Measurements from ENCODE around the gene ANAPC13. TPM values are rescaled to one million over a fixed set of nuclear protein-coding genes. Genes with fewer than 3 reads are reported as not detected.

The ANAPC13 gene
- total RNA-seq, 1 experiment from 2014 or later, result 18.6 TPM

DNA sequence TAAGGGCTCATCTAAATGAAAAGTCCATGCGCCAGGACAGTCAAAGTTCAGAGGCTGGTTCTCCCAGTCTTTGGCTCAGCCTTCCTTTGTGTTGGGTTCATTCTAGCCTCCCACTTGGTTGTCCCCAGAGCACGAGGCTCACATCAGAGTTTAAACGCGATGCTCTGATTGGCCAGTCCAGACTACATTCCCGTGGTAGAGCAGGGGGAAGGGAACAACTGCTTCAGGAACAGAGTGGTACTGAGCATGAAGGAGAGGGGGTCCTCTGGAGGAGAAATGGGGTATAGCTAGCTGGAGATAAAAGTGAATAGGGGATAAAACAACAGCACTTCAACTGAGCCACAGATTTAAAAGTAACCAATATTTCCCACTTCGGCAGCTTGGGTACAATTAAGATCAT is 32.2 kb downstream of the ANAPC13 start:
- no peak for DNase-seq (ENCODE audit: low spot score)

DNA sequence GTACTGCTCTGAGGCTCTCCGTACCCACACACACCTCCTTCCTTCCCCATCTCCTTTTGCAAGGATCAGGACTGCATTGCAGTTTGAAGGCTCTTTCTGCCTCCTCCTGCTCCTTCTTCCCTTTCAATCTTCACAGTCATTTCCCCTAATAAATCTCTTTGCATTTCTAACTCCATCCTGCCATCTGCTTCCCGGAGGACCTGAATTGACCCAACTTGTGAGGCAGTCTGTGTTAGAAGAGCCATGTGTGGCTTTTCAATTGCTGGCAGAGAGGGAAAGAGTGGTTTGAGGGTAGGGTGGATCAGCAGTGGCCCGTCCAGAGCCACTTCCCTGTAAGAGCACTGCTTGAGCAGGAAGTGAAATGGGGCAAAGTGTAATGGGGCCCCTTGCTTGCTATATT is 35.8 kb downstream of the ANAPC13 start:
- no peak for DNase-seq (ENCODE audit: low spot score)

DNA sequence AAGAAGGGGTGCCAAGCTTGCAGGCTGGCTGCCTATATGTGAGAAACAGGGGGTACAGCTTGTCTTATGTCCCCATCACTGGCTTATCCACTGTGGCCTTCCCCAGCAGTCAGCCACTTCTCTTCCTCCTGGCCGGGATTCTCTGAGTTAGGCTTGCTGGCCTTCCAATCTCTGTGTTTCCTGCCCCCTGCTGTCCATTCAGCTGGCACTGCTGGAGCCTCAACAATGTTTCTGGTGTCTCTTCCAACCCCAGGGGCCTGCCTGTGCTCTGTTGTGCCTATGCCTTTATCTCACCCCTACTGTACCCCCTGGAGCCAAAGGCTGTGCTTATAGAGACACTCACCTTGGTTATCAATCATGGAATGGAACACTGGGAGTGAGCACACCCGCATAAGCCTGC is 36.5 kb downstream of the ANAPC13 start:
- DNase-seq (ENCODE audit: low spot score), result peak; percentile 50

DNA sequence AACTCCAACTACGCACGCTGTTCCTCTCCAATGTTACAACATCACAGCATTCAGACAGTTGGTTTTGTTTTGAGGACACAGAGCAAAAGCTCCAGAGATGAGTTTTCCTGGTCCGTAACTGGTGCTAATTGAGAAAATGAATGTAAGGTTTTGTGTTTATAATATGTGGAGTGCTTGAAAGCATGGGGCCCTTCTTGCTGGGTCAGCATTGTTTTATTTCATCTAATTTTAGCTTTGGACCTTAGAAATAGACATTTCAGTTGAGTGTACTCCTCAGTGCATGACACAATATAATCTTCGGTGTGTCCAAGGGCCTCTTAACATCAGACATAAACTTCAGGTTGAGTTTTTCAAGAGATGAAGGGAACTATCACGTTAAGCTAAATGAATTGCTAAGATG is 37.1 kb downstream of the ANAPC13 start:
- DNase-seq (ENCODE audit: low spot score), result no peak

DNA sequence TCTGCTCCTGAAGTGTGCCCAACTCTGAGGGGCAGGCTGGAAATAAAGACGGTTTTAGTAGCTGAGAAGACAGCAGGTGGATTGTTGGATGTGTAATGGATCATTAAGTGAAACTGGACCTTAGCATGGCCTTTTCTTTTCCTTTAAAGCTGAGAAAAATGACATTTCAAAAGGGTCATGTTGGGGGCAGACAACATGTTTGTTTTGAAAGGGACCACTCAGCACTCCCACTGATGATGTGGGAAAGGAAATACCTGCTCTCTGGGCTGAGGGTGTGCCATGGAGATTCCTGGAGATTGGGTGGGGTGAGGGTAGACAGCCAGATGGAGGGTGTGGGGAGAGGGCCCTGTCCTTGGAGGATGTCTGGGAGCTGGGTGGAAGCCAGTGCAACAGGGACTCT is 38.4 kb downstream of the ANAPC13 start:
- no peak for DNase-seq (ENCODE audit: low spot score)

DNA sequence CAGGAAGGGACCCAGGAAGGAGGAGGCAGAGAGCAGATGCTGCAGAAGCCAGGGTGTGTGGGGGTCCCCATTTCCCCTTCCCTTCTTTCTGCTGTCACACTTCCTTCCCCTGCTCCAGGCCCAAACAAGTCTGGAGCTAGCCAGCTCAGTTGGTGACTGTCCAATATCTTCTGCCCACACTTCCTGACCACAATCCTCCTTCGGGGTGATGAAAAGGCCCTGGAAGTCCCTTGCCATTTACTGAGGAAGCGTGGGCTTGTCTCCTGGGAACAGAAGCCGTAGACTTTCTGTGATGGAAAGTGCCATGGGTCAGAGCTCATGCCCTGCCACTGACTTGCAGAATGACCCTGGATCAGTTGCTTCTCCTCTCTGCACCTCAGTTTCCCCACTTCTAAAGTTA is 39.0 kb downstream of the ANAPC13 start:
- DNase-seq (ENCODE audit: low spot score), result no peak

DNA sequence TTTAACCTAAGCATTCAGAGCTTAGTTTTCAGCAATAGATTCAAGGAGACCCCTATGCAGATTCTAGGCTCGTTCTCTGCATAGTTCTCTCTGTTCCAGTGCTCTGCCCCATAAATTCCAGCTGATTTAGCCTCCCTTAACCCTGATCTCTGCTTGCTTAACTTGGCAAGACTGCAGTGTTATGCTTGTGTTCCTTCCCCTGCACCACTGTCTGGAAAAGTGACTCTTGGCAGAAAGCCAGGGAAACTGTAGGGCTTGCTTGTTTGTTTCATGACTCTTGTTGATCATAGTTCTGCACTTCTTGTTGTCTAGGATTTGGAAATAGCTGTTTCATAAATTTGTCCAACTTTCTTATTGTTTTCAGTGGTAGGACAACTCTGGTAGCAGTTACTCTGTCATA is 40.1 kb downstream of the ANAPC13 start:
- DNase-seq (ENCODE audit: low spot score), result peak; percentile 43

DNA sequence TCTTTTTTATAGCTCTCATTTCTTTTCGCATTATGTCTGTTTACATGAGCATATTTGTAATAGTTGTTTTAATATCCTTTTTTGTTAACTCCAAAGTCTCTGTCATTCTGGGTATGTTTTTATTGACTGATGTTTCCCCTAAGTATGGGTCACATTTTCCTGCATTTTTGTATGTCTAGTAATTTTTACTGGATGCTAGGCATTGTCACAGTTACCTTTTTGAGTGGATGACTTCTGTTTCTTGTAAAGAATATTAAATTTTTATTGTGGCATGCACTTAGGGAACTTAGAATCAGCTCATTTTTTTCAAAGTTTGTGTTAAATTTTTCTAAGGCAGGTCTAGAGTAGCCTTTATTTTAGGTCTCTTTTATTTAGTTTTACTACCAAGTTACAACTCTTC is 40.7 kb downstream of the ANAPC13 start:
- no peak for DNase-seq (ENCODE audit: low spot score)

DNA sequence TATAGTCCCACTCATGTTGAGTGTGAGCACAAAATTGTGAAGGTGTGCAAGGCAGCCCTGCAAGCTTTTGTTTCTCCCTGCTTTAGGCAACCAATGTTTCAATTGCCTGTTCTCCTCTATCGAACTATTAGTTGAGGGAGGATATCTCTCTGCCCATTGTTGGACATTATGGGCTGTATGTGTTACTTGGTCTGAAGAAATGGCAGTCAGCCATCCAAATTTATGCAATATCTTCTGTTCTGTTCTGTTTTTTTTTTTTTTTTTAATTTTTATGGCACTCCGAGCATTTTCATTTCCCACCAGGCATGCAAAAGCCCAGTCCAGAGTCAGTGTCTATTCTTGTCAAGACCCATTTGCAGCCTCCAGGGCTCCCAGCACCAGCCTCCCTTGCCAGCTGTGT is 44.0 kb downstream of the ANAPC13 start:
- no peak for DNase-seq (ENCODE audit: low spot score)

DNA sequence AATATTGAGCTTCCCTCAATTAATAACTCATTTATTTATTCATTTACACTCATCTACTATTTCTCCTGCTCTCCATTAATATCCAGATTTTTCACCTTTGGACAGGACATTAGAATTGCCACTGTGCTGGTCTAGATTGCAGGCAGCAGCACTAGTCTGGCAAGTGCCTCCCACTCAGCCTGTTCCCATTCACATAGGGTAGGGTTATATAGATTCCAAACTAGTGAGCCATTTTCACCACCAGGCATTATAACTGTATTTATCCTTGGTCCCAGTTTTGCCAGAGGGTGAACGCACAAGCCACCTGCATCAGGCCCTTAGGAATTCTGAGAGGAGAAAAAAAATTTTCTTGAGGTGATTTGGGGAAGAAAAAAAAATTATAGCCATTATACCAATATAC is 44.5 kb downstream of the ANAPC13 start:
- DNase-seq (ENCODE audit: low spot score), result no peak

DNA sequence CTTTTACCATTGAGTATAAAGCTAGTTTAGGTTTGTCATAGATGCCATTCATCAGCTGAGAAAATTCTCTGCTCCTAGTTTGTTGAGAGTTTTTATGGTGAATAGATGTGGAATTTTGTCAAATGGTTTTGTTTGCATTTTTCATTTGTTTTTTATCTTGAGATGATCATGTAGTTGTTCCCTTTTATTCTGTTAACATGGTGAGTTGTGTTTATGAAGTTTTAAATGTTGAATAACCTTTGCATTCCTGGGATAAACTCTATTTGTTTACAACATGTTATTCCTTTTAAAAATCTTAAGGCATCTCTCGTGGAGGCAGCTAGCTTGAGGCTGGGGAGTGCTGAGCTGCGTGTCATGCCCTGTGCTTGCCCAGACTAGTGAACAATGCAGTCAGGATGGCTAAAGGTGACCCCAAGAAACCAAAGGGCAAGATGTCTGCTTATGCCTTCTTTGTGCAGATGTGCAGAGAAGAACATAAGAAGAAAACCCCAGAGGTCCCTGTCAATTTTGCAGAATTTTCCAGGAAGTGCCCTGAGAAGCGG is 48.5 kb downstream of the ANAPC13 start:
- no peak for DNase-seq (ENCODE audit: low spot score)

DNA sequence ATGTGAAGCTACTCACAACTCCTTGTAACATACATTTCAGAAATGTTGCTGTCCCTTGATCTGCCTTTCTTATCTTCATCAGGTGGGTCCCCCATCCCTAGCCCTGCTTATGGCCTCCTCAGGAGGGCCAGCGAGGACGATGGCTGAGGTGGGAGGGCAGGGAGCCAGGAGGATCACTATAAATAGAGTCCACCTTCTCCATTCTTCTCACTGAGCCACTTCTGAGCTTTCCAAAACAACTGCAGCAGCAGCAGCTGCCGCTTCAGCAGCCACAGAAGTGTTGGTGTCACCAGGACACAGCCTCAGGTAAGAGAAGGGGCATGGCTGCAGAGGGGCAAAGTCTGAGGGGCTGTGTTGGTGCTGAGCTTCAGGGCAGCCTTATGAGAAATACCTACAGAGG is 53.5 kb downstream of the ANAPC13 start:
- DNase-seq (ENCODE audit: low spot score), result no peak

DNA sequence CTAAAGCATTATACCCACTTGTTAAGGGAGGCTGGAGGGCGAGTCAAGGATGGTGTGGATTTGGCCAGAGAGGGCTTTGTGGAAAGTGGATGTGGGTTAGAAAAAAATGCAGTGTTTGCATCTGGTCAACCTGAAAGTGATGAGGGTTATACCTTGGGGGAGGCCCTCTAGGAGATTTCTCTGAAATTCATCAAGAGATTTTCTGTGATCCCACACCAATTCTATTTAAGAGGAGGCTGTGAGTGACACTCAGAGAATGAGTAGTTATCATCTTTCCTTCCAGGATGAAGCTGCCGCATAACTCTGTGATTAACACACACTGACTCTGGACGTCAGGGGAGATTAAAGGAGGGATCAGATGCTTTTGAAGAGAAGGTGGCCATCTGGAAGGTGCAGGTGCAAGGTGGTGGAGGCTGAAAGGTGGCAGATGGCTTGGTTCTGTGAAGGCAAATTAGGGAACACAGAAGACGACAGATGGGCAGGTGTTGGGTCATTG is 54.8 kb downstream of the ANAPC13 start:
- no peak for DNase-seq (ENCODE audit: low spot score)

DNA sequence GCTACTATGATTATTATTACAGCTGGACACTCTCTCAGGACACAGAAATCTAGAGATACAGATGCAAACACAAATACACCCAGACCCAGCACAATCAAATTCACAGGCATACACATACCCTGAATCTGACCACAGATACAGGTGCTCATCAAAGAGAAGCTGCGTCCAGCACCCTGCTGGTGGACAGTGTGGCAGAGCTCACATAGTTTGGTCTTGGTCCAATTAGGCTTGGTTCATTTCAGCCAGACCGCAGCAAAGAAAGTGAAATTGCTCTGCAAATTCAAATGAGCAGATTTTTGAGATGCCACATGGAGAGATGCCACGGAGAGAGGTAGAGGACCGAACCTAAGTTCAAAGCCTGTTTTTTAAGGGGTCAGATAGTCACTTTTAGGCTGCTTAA is 55.6 kb downstream of the ANAPC13 start:
- DNase-seq (ENCODE audit: low spot score), result no peak

DNA sequence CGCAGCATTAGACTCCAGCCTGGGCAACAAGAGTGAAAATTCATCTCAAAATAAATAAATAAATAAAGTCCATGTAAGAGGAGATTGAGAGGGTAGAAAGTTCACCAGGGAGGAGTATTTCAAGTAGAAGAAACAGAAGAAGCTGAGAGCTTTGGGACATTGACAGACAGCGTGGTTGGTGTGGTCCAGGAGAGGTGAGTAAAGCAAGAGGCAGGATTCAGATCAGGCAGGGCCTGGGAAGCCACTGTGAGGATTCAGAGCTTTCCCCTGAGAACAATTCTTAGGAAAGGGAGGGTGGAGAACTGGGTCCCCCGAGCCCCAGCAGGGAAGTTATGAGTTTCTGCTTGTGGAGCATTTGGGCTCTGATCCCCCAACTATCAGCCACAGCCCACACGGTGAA is 57.4 kb downstream of the ANAPC13 start:
- DNase-seq (ENCODE audit: low spot score), result no peak

Other genes with a start within 250 kb of the ANAPC13 start
- gene RYK, start 235.1 kb downstream of the ANAPC13 start, total RNA-seq (2014; rRNA removed; shearing (Covaris generic)), result 42.2 and 56.3 TPM in 2 replicates
- gene AMOTL2, start 111.5 kb downstream of the ANAPC13 start, total RNA-seq (2014; rRNA removed; shearing (Covaris generic)), result 109 and 119 TPM in 2 replicates
- gene CEP63, start 72 bp upstream of the ANAPC13 start, total RNA-seq (2014; rRNA removed; shearing (Covaris generic)), result 6.0 and 8.0 TPM in 2 replicates
- gene KY, start 165.0 kb upstream of the ANAPC13 start, total RNA-seq (2014; rRNA removed; shearing (Covaris generic)), result not detected in 2 replicates